Bone marrow (tissue), 2 donors: ENCODE results near the gene SCAF8.
"Not testable (repeated sequence)": the region's sequence is repeated elsewhere in the genome, so short reads cannot be mapped to it uniquely, and the experiment has no call there.

Experiments used
- DNase-seq, 2 donors: peaks; one replicate each; lab custom pipeline; 2025; lab: John Stamatoyannopoulos, UW

Gene SCAF8

DNA sequence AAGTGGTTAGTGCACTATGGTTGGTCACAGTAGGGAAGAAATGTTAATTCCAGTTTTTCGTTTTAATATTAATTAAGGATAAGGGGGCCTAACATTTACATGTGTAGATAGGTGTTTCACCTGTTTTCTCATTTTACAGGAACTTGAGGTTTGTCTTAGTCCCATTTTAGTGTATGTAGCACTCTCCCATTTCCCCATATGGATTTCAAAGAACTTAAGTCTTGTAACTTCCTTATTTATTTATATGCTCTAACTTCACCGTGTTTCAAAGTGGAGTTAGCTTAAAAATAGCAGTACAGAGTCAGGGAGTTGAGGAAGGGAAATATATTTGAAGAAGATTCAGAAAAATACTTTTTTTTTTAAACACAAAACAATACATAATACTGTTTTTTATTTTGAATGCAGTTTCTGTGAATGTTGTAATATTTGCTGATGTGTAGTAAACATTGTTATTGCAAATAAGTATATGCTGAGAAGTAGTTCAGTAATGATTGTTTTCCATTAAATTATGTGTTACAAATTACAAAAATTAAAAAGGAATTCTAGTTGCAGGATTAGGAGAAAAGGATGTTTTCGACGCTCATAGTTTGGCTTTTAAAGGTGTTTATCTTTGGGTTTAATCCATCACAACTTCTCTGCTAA is 3.5 kb downstream of the SCAF8 start:
- no peak for DNase-seq

DNA sequence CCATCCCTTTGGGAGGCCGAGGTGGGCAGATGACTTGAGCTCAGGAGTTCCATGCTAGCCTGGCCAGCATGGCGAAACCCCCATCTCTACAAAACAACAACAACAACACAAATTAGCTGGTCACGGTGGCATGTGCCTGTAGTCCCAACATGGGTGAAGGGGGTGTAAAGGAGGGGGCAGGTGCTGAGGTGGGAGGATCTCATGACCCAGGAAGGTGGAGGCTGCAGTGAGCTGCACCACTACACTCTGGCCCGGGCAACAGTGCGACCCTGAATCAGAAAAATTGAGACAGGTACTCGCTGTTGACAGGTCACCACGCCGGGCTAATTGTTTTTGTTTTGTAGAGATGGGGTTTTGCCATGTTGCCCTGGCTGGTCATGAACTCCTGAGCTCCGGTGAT is 4.2 kb downstream of the SCAF8 start:
- no peak for DNase-seq

DNA sequence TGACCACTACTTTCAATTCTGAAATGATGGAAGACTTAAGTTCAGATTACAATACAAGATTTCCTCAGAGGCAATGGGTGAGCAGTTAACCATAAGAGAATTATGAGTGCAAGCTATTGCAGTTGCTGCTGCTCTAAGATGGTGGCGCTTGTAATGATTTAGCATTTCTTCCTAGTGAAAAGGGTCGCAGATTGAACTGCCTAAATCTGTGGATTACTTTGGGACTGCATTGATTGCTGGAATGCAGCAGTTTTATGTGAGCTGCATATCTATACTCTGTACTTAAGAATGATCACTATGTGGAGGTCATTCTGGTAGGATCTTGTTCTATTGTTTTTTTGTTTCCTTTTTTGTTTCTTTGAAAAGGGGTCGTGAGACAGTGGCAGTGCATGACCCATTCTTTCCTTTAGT is 5.3 kb downstream of the SCAF8 start:
- DNase-seq: no peak

DNA sequence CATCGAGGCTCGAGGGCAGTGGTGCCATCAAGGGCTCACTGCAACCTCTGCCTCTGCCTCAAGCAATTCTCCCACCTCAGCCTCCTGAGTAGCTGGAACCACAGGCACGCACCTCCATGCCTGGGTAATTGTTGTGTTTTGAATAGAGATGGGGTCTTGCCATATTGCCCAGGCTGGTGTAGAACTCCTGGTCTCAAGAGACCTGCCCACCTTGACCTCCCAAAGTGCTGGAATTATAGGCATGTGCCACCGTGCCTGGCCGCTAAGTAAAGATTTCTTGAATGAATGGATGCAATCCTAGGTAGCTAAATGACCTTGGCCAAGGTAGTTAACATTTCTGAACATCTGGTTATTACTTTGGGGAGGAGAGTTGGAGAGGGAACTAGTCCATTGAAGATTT is 7.4 kb downstream of the SCAF8 start:
- DNase-seq: no peak

DNA sequence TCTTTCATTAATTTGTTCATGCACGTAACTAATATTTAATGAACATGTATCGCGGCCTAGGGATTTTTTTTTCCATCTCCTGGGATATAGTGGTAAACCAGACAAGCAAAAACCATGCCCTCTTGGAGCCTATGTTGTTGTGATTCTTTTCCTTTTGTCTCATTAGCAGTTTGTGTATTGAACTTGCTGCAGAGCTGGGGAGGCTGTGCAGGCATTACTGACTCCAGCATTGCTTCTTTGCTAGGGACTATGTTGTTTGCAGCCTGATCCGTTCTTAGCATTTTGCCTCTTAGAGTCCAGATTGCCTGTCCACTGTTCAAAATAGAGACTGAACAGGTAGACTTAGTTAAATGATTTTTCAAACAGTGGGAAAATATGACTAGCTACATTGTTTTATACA is 9.7 kb downstream of the SCAF8 start:
- no peak for DNase-seq

DNA sequence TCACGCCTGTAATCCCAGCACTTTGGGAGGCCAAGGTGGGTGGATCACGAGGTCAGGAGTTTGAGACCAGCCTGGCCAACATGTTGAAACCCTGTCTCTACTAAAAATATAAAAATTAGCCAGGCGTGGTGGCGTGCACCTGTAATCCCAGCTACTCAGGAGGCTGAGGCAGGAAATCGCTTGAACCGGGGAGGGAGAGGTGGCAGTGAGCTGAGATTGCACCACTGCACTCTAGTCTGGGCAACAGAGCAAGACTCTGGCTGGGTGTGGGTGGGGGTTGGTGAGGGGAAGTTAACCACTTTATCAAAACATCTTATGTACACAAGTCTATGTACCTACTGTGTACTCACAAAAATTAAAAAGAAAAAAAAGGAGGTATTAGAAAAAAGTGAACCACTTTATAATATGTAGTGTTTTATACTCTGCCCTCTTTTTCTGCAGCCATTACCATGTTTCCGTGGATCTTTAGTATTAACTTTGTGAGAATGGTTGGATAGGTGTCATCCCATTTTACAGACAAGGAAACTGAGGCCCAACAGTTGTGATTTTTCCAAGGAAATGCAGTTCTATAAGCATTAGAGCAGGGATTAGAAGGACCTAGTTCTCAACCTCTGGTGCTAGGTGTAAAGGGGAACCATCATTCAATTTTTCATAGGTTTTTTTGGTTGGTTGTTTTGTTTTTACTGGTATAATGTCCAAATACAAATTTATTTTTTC is 11.0 kb downstream of the SCAF8 start:
- not testable (repeated sequence) for DNase-seq

DNA sequence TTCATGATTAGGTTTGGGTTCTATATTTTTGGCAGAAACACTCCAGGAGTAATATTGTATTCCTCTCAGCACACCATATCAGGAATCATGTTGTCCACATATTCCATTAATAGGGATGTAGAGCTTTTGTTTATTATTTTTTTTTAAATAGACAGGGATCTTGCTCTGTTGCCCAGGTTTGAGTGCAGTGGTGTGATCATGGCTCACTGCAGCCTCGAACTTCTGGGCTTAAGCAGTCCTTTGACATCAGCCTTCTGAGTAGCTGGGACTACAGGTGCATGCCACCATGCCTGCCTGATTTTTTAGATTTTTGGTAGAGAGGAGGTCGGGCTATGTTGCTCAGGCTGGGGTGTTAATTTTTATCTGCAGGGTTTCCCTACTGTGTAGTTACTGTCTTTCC is 12.0 kb downstream of the SCAF8 start:
- DNase-seq: no peak

DNA sequence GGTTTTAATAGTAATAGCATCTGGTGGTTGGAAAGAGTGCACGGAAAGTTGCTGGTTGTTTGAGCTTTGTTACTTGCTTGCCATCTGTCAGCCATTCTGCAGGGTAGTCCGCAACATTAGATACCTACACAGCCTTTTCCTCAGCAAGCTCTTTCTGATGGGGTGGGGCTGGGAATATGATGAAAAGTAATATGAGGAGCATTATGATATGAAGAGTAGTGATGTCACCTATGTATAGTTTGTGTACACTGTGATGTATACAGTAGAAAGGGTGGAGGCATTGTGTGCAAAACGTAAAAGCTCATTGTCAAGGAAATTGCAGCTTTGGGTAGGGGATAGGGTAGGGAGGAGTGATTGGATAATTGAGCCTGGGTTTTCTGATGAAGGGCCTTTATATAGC is 16.1 kb downstream of the SCAF8 start:
- DNase-seq: no peak

DNA sequence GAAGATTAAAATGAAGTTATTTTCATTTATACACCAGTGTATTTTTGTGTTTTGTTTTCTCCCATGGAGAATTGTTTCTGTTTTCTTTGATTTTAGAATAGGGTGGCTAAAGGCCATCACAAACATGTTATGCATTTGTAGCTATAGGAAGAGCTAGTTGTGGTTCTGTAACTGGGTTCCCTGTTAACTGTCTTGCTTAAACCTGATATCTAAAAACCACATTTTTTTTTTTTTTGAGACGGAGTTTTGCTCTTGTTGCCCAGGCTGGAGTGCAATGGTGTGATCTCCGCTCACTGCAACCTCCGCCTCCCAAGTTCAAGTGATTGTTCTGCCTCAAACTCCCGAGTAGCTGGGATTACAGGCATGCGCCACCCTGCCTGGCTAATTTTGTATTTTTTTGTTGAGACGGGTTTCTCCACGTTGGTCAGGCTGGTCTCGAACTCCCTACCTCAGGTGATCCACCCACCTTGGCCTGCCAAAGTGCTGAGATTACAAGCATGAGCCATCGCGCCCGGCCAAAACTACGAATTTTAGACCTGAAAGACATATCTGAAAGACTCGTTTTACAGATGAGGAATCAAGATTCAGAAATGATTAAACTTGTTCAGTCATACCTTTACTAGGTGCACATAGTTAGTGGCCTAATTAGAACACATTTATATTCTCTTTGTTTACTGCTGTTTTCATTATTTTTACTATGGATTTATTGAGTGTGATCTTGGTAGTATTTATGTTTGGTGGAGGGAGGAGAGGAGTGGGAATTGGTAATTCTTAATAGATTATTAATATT is 18.0 kb downstream of the SCAF8 start:
- DNase-seq: no peak

DNA sequence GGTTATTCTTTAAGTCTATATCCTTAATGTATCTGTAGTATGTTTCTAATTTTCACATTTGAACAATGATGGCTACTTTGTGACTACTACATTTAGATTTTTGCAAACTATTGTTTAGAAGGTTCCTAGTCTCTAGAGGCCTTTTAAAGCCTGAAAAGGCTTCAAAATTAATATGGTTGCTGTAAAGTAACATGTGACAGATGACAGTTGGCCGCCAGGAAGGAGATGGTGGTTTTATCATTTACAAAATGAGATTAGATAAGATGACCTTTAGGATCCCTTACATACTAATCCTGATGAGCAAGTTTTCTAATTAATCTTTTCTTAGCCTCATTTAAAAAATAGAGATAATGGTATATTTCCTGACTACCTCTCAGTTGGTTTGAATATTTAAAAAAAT is 18.8 kb downstream of the SCAF8 start:
- DNase-seq: no peak

DNA sequence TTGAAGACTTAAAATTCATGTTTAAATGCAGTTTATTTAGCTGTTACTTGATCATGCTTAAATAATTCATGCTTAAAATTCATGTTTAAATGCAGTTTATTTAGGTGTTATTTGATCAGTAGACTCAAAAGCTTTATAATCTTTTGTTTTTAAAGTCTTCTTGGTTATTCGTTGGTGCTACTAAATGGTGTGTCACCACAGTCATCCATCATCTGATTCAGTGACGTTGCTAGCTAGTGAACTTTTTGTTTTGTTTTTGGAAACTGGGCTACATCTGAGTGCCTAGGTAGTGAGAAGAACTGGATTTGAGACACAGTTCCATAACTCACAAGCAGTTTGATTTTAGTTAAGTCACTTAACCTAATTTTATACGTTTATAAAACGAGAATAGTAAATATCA is 20.9 kb downstream of the SCAF8 start:
- no peak for DNase-seq

DNA sequence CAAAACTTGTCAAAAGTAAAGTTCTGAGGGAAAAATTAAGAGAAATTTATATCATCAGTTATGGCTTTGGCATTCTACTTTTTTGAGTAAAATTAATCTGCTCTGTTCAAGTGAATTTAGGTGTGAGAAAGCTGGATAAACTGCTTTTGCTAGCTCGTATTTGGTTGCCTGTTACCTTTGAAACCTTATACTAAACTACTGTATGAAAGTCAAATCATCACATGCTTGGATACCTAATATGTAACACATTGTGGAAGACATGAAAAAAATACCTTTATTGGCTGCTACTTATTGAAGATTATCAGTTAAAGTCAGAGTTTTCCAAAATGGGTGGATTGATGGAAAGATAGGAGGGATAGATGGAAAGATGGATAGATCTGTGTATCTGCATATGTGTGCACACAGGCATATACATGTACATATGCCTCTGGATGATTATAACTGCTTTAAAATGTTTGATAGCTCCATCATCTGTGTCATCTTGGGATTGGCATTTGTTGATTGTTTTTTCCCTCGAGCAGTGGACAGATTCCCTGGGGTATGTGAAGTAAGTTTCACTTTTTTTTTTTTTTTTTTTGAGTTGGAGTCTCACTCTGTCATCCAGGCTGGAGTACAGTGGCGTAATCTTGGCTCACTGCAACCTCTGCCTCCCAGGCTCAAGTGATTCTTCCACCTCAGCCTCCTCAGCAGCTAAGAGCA is 24.3 kb downstream of the SCAF8 start:
- no peak for DNase-seq

DNA sequence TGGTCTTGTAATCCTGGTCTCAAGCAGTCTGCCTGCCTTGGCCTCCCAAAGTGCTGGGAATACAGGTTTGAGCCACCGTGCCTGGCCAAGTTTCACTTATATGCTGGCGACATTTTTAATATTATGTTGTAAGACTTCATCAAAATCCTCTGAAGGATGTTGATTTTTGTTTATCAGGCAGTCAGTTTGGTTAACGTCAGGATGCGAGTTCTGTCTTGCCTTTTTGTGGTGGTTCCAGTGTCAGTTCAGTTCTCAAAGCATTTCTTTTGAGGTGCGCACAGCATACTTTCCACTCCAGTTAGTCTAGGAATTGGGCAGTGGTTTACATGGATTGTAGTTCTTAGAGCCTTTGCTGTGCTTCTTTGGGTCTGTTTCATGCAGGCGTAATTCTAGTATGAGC is 24.9 kb downstream of the SCAF8 start:
- no peak for DNase-seq

DNA sequence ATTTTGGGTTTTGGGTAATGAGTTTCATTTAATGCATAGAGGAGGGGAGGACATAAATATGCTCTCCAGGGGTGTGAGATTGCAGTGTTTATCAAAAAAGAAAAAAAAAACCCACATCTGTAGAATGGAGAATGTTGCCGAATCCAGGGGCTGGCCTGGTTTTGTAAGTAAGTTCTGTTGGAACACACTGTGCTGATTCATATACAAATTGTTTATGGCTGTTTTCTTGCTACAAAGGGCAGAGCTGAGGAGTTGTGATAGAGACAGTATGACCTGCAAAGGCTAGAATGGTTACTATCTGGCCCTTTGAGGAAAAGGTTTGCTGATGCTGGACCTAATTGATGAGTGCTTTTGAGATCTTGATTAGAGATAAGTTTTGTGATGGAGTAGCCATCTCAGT is 30.4 kb downstream of the SCAF8 start:
- no peak for DNase-seq

DNA sequence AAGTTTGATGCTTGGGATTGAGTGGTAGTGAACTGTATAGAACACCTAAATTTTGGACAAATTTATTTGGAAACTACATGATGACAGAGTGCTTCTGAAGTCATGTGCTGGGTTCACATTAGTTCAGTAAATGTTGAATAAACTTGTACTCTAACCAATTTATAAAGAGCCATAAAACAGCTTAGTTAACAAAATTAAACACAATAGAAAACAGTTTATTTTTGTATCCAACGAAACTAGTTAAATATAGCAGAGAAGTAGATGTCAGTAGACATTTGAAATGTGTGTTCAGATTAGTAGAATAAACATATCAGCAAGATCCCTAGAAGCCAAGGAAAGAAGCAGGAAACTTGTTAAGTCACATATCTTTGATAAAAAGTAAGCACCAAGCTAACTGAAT is 32.1 kb downstream of the SCAF8 start:
- DNase-seq: no peak

DNA sequence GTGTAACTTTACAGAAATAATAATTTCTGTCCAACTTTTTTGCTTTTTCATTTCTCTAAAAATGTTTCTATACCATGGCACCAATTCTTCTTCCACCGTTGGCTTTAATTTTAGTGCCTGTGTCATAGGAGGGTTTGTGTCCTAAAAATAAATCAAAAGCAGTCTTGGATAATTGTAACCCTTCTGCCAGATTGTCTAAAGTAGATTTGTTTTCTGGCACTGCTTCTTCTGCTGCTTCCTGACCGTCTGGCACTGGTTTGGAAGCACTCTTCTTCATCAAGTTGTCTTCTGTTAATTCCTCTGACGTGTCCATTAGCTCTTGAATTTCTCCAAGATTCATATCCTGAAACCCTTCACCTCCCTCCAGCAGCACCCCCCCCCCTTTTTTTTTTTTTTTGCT is 33.1 kb downstream of the SCAF8 start:
- DNase-seq: no peak

DNA sequence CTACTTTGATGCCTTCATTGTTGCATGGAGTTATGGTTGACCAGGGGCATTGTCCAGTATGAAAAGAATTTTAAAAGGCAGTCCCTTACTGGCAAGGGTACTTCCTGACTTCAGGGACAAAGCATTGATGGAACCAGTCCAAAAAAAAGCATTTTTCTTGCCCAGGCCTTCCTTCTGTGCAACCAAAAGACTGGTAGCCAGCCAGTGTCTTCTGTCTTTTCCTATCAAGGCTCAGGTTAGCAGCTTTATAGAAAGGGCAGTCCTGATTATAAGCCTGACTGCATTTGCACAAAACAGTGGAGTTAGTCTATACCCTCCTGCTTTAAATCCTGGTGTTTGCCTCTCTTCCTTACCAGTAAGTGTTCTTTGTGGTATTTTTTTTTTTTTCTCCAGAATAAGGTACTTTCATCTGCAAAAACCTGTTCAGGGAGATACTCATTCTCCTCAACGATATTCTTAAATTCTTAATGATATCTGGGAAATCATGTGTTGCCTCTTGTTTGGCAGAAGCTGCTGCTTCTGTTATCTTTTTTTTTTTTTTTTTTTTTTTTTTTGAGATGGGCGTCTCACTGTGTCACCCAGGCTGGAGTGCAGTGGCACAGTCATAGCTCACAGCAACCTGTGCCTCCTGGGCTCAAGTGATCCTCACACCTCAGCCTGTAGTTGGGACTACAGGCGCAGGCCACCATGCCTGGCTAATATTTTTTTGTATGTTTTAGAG is 33.9 kb downstream of the SCAF8 start:
- no peak for DNase-seq

DNA sequence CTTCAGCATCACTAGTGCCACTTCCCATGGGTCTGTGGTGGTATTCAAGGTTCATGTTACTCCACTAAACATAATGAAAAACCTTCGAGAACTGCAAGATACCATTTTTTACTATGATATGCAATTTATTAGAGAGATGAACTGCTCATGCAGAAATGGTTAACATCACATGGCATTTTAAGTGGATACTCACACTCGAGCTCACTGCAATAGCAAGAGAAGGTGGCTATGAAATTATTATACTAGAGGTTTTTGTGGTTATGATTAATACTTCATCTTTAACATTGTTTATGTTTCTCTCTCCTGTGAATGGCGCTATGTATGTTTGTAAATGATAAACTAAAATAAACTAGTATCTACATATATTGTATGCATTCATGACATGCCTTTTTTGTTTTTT is 35.1 kb downstream of the SCAF8 start:
- no peak for DNase-seq

DNA sequence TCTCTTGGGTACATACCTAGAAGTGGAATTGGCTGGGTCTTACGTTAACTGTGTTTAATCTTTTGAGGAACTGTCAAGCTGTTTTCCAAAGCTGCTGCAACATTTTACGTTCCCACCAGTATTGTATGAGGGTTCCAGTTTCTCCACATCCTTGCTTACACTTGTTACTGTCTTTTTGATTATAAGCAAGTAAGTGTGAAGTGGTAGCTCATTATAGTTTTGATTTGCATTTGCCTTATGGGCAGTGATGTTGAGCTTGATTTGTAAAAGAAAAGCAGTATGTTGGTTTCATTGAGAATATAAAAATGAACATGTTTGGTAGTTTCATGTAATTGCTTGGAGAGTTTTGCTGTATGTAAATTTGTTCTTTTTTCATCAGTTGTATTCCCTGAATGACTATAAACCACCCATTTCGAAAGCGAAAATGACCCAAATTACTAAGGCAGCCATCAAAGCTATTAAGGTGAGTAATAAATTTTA is 40.4 kb downstream of the SCAF8 start:
- DNase-seq: no peak

DNA sequence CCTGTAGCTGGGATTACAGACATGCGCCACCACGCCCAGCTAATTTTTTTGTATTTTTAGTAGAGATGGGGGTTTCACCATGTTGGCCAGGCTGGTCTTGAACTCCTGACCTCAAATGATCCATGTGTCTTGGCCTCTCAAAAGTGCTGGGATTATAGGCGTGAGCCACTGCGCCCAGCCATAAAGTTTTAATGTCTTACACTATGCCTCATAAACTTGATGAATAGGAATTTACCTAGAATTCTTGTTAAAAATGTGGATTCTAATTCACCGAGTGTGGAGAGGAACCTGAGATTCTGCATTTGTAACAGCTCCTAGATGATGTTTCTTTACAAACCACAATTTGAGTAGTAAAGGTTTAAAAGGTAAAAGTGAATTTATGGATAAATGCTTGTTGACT is 45.9 kb downstream of the SCAF8 start:
- not testable (repeated sequence) for DNase-seq

DNA sequence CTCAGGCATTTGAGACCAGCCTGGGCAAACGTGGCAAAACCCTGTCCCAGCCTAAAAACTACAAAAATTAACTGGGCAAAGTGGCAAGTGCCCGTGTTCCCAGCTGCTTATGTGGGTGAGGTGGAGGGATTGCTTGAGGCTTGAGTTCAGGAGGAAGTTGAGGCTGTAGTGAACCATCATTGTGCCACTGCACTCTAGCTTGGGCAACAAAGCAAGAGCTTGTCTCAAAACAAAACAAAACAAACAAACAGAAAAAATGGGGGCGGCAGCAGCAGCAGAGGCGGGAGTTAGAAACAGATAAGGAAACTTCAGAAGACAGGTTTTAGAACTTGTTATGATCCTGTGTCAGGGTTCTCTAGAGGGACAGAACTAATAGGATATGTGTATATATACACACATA is 49.0 kb downstream of the SCAF8 start:
- no peak for DNase-seq

DNA sequence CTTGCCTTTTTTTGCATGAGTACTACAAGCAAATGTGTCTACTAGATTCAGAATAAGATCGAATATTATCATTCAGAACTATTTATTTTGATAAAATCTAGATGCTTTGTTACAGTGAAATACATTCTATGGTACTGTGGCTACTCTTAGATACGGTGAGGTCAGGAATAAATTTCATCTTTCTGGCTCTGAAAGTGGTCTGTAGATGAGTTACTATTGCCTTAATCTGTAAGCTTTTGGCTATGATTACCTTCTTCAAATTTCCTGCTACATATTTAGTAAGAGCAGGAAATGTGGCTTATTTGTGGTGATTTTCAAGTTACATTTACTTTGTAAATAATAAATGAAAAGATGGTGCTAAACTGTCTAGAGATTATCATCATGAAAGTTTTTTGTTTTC is 50.0 kb downstream of the SCAF8 start:
- DNase-seq: no peak
